GM21360 (cell line): ENCODE measurements around the gene NME3.

Source experiments
- ATAC-seq: cut with Tn5 transposase; IDR thresholded peaks from one replicate; pipeline ENCODE4 v1.9.1; 2021; ENCODE audit warnings: mild to moderate bottlenecking, moderate library complexity; ENCODE audit not compliant: unreplicated experiment

The NME3 gene

DNA sequence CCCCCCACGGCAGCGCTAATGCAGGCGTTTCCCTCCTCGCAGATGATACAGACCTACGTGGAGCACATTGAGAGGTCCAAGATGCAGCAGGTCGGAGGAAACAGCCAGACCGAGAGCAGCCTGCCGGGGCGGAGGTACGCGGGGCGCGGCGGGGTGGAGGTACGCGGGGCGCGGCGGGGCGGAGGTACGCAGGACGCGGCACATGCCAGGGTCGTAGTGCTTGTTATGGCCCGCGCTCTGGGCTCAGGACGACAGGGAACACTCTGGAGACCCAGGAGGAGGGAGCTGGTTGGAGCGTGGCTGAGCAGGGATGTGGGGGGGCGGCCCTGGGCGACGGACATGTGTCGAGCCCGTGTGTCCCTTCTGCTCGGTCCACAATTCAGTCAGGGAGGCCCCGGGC, 41.9 kb downstream of the NME3 start:
- no peak for ATAC-seq

DNA sequence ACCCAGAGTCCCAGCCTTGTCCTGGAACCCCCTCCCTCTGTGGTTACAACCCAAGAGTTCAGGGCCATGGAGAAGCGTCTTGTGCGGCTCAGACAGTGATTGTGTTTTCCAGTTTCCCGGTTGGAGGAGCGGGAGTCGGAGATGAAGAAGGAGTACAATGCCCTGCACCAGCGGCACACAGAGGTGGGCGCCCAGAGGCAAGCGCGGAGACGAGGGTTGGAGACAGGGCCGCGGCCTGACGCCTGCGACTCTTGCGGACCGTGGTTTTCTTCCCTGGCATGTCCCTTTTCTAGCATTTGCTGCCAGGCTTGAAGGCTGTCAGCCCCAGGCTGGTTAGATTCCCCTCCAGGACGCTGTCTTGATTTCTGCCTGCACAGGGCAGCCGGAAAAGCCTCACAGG, 42.3 kb downstream of the NME3 start:
- no peak for ATAC-seq

DNA sequence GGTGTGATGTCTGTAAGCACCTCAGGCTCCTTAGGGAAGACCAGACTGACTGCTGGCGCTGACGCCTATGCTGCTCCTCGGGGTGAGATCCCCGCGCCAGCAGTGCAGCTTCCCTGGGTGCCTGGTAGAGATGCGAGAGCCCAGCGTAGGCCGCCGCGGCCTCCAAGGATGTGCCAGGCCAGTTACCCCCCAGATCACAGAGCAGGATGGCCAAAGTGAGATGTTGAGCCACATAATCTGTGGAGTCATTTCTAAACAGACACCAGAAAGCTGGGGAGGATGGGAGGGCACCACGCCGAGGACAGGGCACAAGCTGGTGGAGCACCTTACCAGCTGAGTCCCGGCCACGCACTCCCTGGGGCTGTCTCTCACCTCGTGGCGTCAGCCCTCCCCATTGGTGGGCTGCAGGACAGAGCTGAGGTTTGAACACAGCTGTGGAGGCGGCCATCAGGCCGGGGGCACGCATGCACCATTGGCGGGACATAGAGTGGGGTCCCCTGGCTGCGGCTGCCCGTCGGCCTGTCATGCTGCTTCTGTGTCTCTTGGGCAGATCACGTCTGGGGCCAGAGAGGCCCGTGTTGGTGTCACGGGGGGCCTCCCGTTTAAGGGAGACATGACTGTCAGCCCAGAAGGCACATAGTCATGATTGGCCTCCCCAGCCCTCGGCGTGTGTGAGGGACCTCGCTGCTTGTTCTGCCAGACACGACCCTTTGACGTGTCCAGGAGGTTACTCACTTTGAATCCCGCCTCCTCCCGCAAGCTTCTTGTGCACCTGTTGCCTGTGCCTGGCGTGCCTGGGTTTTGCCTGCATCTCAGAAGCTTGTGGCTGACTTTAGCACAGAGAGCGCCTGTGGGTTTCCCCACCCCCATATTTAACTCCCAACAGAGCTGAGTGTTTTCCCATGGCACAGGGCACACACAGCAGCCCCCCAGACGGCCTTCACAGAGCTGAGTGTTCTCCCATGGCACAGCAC, 43.4 kb downstream of the NME3 start:
- no peak for ATAC-seq

DNA sequence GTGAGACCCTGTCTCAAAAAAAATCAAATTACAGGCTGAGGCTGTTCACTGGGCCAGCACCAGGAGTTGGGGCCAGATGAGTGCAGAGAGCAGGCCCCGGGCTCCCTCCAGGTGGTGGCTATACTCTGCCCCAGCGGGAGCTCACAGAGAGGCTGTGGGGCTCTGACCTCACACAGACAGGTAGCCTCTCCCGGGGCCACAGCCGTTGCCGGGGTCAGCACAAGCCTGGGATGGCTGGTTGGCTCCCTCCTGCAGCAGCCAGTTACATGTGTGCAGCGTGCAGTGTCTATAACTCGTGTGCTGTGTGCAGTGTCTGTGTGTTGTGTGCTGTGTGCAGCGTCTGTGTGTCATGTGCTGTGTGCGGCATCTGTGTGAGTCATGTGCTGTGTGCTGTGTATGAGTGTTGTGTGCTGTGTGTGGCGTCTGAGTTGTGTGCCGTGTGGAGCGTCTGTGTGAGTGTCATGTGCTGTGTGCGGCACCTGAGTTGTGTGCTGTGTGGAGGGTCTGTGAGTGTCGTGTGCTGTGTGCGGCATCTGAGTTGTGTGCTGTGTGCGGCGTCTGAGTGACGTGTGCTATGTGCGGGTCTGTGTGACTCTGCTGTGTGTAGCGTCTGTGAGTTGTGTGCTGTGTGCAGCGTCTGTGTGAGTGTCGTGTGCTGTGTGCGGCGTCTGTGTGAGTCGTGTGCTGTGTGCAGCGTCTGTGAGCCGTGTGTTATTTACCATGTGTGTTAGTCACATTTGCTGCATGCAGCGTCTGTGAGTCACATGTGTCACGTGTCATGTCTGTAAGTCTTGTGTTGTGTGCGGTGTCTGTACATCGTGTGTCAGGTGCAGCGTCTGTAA, 44.5 kb downstream of the NME3 start:
- no peak for ATAC-seq

DNA sequence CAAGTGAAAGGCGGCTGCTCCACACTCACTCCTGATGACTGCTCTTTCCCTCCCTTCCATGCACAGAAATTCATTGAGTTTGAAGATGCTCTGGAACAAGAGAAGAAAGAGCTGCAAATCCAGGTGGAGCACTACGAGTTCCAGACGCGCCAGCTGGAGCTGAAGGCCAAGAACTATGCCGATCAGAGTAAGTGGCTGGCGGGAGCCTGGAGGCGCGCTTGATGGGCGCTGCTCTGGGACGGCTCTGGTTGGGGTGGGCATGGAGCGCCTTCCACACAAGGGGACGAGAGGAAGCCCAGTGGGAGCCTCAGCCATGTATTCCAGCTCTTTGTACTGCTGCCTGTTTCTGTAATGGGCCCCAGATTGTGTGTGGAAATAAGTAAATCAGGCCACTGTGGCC, 46.9 kb downstream of the NME3 start:
- no peak for ATAC-seq

DNA sequence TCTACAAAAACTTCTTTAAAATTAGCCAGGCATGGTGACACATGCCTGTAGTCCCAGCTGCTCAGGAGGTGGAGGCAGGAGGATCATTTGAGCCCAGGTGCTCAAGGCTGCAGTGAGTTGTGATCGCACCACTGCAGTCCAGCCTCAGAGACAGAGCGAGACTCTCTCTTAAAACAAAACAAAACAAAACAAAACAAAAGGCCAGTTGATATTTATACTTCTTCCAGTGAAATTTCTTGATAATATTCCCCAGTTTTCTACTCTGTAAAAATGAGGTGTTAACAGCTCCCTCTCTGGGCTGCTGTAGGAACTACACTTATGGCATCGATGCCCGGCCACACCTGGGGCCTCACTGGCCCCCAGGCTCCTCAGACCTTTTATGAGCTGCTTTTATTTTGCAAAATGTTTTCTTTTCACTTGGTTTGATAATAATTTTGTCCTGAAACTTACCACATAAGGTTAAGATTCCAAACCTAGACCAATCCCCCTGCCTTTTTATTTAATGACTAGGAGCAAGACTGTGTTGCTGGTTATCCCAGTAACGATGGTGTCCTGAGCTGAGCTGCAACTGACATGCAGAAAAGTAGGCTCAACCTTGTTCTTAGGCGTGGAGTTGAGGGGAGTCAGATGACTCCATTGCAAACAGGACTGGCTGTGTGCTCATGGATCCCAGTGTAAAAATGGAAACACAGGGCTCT, 47.7 kb downstream of the NME3 start:
- no peak for ATAC-seq

DNA sequence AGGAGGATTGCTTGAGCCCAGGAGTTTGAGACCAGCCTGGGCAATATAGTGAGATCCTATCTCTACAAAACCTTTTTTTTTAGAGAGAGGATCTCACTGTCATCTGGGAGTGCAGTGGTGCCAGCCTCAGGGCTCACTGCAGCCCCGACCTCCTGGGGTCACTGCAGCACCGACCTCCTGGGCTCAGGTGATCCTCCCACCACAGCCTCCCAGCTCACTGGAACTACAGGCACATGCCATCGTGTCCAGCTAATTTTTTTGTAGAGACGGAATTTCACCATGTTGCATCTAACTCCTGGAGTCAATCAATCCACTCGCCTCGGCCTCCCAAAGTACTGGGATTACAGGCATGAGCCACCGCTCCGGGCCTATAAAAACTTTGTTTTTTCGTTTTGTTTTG, 50.0 kb downstream of the NME3 start:
- no peak for ATAC-seq
